ENCODE data around the gene PPEF2. TPM values are rescaled to one million over a fixed set of nuclear protein-coding genes. Genes with fewer than 3 reads are reported as not detected.

Gene PPEF2
- total and polyA plus RNA-seq, 2 donors (not counting 1 experiment from before 2014, with no cell fraction given): not detected

GRCh38 chr4:75867130-75867529 lies 35.1 kb downstream of the PPEF2 start:
- Histone ChIP-seq H3K4me2 (ENCODE audit: extremely low read depth, insufficient read depth, low read length) (no peak overlapping the region), H3K9ac (ENCODE audit: insufficient read depth, low read length) (no peak overlapping the region), H2AFZ (ENCODE audit: low read length) (no peak overlapping the region), H3K9me3 (ENCODE audit: control insufficient read depth, insufficient read depth, low read depth, low read length) (no peaks in the 10 kb centered on the region), H3K4me3 (replicated peaks in 1 of 4; ENCODE audit: control extremely low read depth in 1 of 4, insufficient read depth in 1 of 4, low read depth in 3 of 4, low read length in 4 of 4) (no peak overlapping the region), H3K27me3 (ENCODE audit: control insufficient read depth, insufficient read depth, low read length) (no peaks in the 10 kb centered on the region), H4K20me1 (ENCODE audit: control insufficient read depth, extremely low read depth, insufficient read depth, low read length) (no peaks in the 10 kb centered on the region), H3K4me1 (ENCODE audit: control insufficient read depth, extremely low read depth, insufficient read depth, low read length) (no peaks in the 10 kb centered on the region), H3K36me3 (ENCODE audit: control insufficient read depth, insufficient read depth, low read length) (no peaks in the 10 kb centered on the region), H3K79me2 (ENCODE audit: control insufficient read depth, insufficient read depth, low read length) (no peaks in the 10 kb centered on the region), H3K27ac (ENCODE audit: insufficient read depth, low read length) (no peak overlapping the region)
- TF ChIP-seq EZH2 (IDR thresholded peaks at IDR 0.05; ENCODE audit: low read length, missing control alignments) (no peak), CTCF (conservative IDR thresholded peaks at IDR 0.05 in 1 of 2, IDR thresholded peaks at IDR 0.05 in 1 of 2; ENCODE audit: low read depth in 1 of 2, low read length in 2 of 2) (no peak)
- no peak for DNase-seq (ENCODE audit: low read depth in 2 of 2)

GRCh38 chr4:75860606-75861005 lies 41.6 kb downstream of the PPEF2 start:
- H3K4me2 ChIP-seq (ENCODE audit: extremely low read depth, insufficient read depth, low read length): no peak overlapping the region
- no peak for TF ChIP-seq CTCF (conservative IDR thresholded peaks at IDR 0.05 in 1 of 2, IDR thresholded peaks at IDR 0.05 in 1 of 2; ENCODE audit: low read depth in 1 of 2, low read length in 2 of 2)
- TF ChIP-seq EZH2 (IDR thresholded peaks at IDR 0.05; ENCODE audit: low read length, missing control alignments): no peak
- no peaks in the 10 kb centered on the region for H3K79me2 ChIP-seq (ENCODE audit: control insufficient read depth, insufficient read depth, low read length)
- no peaks in the 10 kb centered on the region for H3K36me3 ChIP-seq (ENCODE audit: control insufficient read depth, insufficient read depth, low read length)
- no peaks in the 10 kb centered on the region for H3K4me1 ChIP-seq (ENCODE audit: control insufficient read depth, extremely low read depth, insufficient read depth, low read length)
- no peak overlapping the region for H3K9ac ChIP-seq (ENCODE audit: insufficient read depth, low read length)
- no peak for DNase-seq (ENCODE audit: low read depth in 2 of 2)
- H3K27ac ChIP-seq (ENCODE audit: insufficient read depth, low read length): no peak overlapping the region
- H3K27me3 ChIP-seq (ENCODE audit: control insufficient read depth, insufficient read depth, low read length): peaks cover 2% of the 10 kb centered on the region
- no peak overlapping the region for H3K4me3 ChIP-seq (replicated peaks in 1 of 4; ENCODE audit: control extremely low read depth in 1 of 4, insufficient read depth in 1 of 4, low read depth in 3 of 4, low read length in 4 of 4)
- H4K20me1 ChIP-seq (ENCODE audit: control insufficient read depth, extremely low read depth, insufficient read depth, low read length): no peaks in the 10 kb centered on the region
- H2AFZ ChIP-seq (ENCODE audit: low read length): no peak overlapping the region
- no peaks in the 10 kb centered on the region for H3K9me3 ChIP-seq (ENCODE audit: control insufficient read depth, insufficient read depth, low read depth, low read length)

- Histone ChIP-seq H2AFZ (ENCODE audit: low read length) (no peak overlapping the region), H3K79me2 (ENCODE audit: control insufficient read depth, insufficient read depth, low read length) (no peaks in the 10 kb centered on the region), H3K4me1 (ENCODE audit: control insufficient read depth, extremely low read depth, insufficient read depth, low read length) (no peaks in the 10 kb centered on the region), H3K36me3 (ENCODE audit: control insufficient read depth, insufficient read depth, low read length) (no peaks in the 10 kb centered on the region), H3K4me3 (replicated peaks in 1 of 4; ENCODE audit: control extremely low read depth in 1 of 4, insufficient read depth in 1 of 4, low read depth in 3 of 4, low read length in 4 of 4) (no peak overlapping the region), H4K20me1 (ENCODE audit: control insufficient read depth, extremely low read depth, insufficient read depth, low read length) (no peaks in the 10 kb centered on the region), H3K9me3 (ENCODE audit: control insufficient read depth, insufficient read depth, low read depth, low read length) (no peaks in the 10 kb centered on the region), H3K4me2 (ENCODE audit: extremely low read depth, insufficient read depth, low read length) (no peak overlapping the region), H3K27me3 (ENCODE audit: control insufficient read depth, insufficient read depth, low read length) (peaks cover 2% of the 10 kb centered on the region), H3K9ac (ENCODE audit: insufficient read depth, low read length) (no peak overlapping the region), H3K27ac (ENCODE audit: insufficient read depth, low read length) (no peak overlapping the region)
- no peak for DNase-seq (ENCODE audit: low read depth in 2 of 2)
- no peak for TF ChIP-seq CTCF (conservative IDR thresholded peaks at IDR 0.05 in 1 of 2, IDR thresholded peaks at IDR 0.05 in 1 of 2; ENCODE audit: low read depth in 1 of 2, low read length in 2 of 2)
- no peak for TF ChIP-seq EZH2 (IDR thresholded peaks at IDR 0.05; ENCODE audit: low read length, missing control alignments)
Observed at GRCh38 chr4:75858721-75859120, 43.5 kb downstream of the PPEF2 start.
